HG03196 (cell line): ENCODE data around the gene ATPAF1.
A peak's percentile ranks its signal among the peaks of the same experiment; 100 is the strongest.
"Not testable (repeated sequence)": the region's sequence is repeated elsewhere in the genome, so short reads cannot be mapped to it uniquely, and the experiment has no call there.

ENCODE experiments used
- ATAC-seq: cut with Tn5 transposase; IDR thresholded peaks from one replicate; pipeline ENCODE4 v1.9.1; 2021; ENCODE audit not compliant: unreplicated experiment

ATPAF1 gene, protein sequence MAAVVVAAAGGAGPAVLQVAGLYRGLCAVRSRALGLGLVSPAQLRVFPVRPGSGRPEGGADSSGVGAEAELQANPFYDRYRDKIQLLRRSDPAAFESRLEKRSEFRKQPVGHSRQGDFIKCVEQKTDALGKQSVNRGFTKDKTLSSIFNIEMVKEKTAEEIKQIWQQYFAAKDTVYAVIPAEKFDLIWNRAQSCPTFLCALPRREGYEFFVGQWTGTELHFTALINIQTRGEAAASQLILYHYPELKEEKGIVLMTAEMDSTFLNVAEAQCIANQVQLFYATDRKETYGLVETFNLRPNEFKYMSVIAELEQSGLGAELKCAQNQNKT

DNA sequence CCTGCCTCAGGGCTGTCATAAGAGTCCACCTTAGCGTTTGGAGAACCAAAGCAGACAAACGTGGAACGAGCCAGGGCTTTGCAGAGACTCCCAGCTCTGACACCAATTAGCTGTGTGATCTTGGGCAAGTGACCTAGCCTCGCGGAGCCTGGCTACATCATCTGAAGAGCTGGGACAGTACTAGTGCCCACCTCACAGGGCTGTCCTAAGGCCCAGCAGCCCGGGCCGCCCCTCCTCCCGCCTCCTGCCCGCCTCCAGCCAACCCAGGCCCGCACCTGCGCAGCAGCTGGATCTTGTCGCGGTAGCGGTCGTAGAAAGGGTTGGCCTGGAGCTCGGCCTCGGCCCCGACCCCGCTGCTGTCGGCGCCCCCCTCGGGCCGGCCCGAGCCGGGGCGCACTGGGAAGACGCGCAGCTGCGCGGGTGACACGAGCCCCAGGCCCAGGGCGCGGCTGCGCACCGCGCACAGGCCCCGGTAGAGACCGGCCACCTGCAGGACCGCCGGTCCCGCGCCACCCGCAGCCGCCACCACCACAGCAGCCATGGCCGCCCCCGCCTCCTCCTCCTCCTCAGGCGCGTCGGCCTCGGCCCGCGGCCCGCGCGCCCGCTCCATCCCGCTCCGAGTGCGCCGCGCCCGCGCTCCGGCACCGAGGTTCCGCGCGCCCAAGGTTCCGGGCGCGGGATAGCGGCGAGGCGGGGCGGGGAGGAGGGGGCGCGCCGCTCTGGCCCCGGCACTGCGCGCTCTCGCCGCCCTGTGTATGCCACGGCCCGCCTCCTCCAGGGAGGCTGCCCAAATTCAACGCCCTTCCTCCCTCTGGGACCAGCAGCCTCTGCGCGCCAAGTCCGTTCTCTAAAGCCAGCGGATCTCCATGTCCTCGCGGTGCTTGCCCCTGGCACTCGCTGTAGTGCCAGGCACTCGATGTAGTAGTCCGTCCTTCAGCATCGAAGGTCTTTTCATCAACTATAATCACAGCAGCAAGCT lies at the start of gene ATPAF1:
TSS of gene ATPAF1 (minus strand) at position 583 of the 979 bp plus-strand sequence. CDS start at position 541, 42 bp downstream.
- peak; percentile 62 for ATAC-seq

DNA sequence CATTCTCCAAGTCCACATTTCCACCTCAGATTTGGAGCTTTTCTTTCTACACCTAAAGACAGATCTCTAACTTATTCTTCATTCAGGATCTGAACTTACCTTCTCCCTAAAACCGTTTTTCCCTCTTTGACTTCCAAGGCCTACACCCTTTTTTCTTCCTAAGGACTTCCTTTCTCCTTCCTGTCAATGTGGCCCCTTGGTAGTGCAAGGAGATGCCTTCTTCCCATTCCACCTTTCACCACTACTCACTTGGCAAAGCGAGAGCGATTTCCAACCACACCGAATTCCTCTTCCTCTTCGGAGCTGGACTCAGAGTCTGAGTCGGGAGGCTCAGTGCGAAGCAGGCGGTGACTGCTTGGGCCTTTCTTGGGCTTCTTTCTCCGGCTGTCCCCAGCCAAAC lies 49.5 kb upstream of the ATPAF1 start:
- ATAC-seq: no peak

DNA sequence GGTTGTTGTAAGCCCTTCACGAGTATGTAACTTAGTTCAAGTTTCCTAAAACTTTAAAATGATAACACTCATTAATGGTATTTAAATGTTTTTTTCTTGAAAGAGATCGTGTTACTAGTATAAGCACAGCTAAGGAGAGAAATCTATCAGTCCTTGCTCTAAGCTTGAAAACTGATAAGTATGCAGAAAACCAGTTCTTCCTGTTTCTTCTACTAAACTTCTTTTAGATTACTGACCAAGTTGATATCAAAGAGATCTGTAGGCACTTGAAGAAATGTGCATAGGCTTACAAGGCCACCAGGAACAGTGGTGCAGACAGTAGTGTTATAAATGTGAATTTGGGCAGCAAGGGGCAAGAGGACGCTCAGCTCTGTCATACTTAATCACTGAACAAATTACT lies 46.8 kb upstream of the ATPAF1 start:
- ATAC-seq: no peak

DNA sequence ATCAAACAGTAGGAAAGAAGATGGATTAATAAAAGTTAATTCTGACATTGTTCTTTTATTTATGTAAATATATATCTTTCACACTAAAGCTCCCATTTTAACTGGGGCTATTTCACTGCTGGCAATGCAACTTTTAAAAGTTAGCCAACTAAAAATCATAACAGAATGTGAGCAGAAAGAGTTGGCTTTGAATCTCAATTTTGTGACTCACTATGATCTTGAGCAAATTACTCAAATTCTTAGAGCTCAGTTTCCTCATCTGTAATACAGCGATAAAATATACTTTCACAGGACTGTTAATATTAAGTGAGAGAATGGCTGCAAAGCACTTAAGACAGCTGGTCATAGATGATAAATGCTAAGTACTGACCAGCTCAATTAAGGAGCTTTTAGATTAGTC lies 40.0 kb upstream of the ATPAF1 start:
- ATAC-seq: no peak

DNA sequence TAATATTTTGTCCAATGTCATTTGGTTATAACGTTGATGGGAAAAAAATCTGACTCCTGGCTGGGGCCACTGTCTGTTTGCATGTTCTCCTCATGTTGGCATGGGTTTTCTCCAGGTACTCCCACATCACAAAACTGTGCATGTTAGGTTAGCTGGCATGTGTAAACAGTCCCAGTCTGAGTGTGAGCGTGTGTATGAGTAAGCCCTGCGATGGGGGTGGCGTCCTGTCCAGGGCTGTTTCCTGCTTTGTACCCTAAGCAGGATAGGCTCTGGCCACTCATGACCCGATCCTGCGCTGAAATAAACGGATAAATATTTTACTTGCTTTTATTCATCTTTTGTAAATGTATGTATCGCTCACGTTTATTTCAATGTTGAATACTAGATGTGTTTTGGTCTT lies 37.2 kb upstream of the ATPAF1 start:
- no peak for ATAC-seq

DNA sequence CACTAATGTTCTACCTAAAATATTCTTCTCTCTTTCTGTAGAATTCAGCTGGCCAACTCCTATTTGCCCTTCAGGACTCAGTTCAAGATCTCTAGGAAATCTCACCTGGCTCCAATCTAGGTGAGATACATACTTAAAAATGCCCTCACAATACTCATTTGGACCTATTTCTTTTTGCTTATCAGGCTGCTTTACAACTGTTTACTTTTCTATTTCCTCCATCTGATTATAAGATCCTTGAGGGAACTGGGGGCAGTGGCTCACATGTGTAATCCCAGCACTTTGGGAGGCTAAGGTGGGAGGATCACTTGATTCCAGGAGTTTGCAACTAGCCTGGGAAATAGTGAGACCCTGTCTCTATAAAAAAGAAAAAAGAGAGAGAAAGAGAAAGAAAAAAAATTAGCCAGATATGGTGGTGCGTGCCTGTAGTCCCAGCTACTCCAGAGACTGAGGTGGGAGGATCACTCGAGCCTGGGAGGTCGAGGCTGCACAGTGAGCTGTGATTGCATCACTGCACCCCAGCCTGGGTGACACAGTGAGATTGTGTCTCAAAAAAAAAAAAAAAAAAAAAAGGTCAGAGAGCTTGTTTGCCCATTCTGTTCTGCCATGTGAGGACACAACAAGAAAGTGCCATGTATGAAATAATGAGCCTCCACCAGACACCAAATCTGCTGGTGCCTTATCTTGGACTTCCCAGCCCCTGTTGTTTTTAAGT lies 35.9 kb upstream of the ATPAF1 start:
- no peak for ATAC-seq

DNA sequence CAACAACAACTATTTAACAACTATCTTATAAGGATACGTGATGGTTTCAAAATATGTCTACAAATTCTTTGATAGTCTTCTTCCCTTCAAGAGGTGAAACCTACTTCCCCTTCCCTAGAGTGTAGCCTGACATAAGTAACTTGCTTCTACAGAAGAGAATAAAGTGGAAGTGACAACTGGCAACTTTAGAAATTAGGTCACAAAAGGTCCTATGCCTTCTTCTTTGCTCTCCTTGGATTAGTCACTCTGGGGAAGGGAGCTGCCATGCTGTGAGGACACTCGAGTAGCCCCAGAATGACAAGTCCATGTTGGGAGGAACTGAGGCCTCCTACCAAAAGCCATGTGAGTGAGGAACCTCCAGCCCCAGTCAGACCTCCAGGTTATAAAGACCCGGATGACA lies 31.5 kb upstream of the ATPAF1 start:
- no peak for ATAC-seq

DNA sequence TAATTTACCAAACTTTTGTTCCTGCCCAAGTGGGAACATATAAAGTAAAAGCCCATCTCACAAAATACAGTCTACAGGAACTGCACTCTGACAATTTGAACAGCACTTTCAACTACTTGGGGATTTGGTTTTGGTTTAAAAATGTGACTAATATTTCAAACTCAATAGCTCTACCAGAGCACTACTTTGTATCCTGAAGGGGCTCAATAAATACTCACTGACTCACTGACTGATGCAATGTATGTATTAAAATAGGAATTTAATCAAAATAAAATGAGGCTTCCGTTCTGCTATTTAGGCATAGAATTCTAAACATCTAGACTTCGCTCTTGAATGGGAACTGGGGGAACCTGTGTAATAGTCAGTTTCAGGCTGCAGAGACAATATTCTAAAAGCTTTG lies 28.9 kb upstream of the ATPAF1 start:
- ATAC-seq: no peak

DNA sequence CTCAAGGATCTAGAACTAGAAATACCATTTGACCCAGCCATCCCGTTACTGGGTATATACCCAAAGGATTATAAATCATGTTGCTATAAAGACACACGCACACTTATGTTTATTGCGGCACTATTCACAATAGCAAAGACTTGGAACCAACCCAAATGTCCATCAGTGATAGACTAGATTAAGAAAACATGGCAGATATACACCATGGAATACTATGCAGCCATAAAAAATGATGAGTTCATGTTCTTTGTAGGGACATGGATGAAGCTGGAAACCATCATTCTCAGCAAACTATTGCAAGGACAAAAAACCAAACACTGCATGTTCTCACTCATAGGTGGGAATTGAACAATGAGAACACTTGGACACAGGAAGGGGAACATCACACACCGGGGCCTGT lies 26.5 kb upstream of the ATPAF1 start:
- not testable (repeated sequence) for ATAC-seq

DNA sequence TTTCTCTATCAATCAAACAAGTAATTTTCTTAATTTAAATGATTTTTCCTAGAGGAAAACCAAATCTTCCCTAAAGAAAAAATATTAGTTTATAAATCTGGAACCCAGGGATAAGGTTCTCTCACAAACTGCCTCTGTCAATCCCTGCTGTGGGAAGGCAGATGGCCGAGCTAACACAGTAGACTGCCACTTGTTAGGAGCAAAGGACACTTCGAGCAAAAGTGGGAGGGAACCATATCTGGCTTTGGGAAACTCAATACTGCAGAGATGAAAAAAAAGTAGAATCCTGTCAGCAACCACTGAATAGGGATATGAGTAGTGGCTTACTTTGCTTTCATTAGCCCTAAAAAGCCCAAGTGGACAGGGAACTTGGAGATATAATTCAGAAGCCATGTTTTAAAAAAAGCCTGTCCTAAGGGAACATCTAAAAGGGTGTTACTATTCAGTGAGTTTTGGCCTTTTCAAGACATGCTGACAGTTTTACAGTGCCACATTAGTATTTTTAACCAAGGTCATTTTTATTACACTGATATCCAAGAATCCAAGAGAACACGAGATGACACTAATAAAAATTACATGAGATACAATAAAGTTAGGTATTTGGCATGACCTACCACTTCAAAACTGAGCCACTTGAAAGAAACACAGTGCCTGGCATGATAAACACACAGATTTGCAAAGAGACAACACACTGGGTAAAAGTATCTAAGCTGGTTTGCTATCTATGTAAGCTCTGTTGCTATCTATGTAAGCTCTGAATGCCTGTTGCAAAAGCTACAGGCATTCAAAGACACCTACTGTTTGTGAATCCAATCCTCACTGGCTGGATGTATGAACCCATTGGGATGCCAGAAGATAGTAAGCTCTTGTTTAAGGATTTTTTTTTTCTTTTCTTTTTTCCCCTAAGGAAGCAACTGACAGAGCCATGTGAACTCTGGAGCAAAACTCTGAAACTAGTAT lies 24.9 kb upstream of the ATPAF1 start:
- no peak for ATAC-seq

DNA sequence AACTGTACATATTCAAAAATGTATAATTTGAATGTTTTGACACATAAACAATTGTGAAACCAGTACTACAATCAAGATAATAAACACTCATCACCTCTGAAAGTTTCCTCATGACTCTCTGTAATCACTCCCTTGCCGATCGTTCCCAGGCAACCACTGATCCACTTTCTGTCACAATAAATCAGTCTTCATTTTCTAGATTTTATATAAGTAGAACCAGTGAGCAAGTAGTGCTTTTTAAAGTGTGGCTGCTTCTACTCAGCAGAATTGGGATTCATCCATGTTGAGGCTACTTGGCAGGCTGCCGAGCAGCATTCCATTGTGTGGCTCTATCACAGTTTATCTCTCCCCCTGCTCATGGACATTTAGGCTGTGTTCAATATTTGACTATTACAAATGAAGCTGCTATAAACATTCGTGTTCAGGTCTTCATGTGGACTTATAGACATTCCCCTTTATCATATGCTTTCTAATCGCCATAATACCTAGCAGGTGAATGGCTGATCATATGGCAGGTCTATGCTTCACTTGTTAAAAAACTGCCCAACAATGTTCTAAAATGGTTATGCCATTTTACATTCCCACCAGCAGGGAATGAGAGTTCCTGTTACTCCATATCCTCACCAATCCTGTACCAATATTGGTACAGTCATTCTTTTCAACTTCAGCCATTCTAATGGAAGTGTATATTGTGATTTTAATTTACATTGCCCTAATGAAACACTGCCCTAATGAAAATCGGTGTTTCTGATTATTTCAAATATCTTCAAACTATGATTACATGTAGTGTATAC lies 24.0 kb upstream of the ATPAF1 start:
- ATAC-seq: no peak

DNA sequence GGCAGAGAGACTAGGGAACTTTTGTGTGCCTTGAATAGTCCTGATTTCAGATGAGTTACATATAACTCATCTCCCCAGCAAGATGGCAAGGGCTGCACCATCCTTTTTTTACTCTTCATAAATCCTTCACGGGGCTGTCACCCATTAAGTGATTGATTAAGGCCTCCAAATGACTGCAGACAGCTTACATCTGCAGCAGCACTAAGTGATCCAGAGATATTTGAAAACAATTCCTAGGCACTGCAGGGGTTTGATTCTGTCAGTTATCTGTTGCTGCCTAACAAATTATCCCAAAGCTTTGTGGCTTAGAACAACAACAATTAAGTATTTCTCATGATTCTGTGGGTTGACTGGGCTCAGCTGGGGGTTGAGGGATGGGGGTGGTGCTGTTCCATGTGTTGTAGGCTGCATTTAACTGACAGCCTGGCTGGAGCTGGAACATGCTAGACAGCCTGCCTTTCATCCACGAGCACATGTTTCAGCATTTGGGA lies 22.8 kb upstream of the ATPAF1 start:
- ATAC-seq: no peak

DNA sequence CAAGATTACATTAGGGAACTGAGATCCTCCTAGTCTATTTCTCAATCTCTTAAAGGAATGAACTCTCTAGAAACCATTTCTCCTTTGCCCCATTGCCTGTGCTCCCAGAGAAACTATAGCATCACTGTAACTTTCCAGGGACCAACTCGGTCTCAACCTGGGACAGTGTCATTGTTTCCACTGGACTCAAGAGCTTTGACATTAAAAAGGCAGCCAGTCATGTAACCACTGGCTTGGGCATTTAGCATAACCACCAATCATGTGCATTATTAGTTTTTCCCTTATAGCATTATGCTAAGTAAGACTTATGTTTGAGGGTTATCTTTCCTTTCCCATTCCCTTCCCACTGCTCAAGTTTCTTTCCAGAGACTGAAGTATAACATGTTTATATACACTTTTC lies 21.7 kb upstream of the ATPAF1 start:
- ATAC-seq: no peak

DNA sequence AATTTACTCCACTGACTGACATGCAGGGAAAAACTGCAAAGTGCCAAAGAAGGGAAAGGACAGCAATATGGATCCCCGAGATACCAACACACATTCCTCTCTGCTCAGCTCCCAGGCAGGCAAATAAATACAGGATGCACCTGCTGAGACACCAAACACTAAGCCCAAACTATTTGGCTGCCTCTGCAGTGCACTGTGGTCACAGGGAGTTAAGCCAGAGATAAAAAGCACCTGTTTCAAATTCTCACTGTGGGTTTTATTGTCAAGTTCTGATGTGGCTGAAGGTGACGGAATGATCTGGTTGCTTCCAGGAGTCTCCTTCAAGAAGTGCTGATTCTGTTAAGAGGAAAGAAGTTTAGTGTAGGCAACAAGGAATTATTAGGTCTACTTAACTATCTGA lies 21.2 kb upstream of the ATPAF1 start:
- no peak for ATAC-seq

DNA sequence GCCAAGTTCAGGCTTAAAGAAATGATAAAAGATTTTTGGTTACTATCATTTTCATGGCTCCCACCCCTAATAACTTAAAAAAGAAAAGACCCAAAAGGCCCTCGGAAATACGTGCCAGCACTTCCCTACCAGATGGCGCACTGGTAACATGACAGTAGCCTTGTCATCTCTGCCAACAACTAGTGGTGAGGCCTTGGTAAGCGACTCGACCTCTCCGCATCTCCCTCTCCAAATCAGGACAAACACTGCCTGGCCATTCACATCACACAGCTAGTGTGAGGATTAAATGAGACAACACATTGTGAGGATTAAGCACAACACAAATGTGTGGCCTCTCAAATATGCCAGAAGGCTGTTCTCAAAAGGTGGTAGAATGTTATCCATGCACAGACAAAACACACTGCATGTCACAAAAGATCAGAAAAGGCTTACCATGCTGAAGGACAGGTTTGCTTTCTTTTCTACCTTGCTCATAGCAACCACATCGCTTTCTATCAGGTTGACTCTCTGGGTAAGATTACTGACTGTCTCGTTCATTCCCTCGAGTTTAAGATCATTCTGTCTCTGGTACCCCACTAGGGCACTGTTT lies 19.9 kb upstream of the ATPAF1 start:
- ATAC-seq: no peak

DNA sequence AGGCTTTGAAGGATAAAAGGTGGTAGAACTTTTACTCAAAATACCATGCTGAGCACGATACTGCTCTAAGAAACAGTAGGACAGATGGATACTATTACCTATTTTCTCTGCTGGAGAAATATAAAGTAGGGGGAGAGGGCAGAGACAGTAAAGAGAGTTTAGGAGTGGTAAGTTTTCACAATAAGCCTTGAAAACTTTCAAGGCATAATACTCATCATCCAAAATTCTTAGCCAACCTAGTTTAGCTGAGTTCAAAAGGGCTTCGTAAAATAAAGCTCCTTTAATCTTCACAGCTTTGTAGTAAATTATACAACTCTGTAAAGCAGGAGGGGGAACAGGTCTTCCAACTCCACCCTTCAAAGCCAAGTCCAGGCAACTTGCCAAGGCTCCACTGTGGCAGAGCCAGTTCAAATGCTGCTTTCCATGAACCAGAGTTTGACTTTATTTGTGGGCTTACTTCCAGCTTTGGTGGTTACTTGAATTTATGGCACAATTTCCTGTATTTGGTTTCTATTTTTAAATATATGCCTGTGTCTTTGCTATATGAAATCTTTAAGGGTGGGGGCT lies 19.0 kb upstream of the ATPAF1 start:
- ATAC-seq: no peak

DNA sequence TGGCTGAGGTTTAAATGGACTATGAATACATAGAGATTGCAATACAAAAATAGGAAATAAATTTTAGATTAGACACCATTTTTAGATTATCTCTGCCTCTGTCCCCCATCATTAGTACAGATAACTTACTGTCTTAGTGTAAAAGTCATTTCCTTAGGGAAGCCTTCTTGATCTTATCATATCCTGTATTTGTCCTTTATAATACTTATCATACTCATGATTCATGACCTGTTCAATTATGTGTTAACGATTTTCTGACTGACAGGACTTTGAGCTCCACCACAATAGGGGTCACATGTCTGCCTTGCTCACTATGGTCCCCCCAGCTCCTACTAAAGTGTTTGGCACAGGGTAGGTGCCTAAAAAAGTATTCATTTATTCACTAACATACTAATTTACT lies 18.1 kb upstream of the ATPAF1 start:
- no peak for ATAC-seq

DNA sequence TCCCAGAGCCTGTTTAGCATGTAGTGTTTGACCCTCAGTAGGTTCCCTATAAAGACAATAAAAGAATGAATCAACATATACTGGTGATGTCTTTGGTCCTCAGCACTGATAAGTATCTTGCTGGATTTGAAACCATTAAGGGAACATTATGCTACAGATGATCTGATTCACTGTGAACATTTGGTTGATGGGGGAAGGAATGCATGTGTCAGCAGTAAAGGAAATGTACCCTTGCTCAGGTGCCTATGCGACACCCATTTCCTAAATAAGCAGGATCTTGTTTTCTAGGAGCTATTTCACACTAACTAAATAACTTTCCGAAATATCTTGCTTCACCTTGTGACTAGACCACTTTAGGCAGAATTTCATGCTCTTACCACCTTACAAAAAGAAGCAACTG lies 16.5 kb upstream of the ATPAF1 start:
- ATAC-seq: no peak

DNA sequence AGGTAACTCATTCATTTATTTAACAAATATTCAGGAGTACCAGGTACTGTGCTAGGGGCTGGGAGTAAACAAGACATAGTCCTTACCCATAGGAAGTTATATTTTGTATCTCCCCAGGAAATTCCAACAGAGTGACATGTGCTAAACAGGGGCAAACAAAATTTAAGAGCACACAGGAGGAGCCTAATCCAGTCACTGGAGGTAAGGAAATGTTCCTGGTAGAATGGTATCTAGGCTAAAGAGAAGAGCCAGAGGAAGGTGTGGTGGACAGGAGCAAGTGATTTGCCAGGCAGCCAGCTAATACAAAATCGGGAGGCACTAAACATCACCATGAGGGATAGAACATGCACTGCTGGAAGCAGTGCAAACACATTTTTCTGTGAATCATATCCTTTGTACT lies 13.9 kb upstream of the ATPAF1 start:
- no peak for ATAC-seq
